Testis (tissue), 3 donors: Measurements from ENCODE around the gene SASH1. TPM values are rescaled to one million over a fixed set of nuclear protein-coding genes. Genes with fewer than 3 reads are reported as not detected.

Experiments used
- DNase-seq: peaks from one replicate; pipeline ENCODE4 v3.0.0-alpha.2; 2019
- H3K27ac ChIP-seq, 2 donors: fragments of 200-600 bp; sonication (generic); one replicate each; pipeline ENCODE4 v1.5.1; 2019
- H3K27me3 ChIP-seq: fragments of 200-600 bp; sonication (generic); one replicate; pipeline ENCODE4 v1.5.1; 2019
- H3K36me3 ChIP-seq: fragments of 200-600 bp; sonication (generic); one replicate; pipeline ENCODE4 v1.5.1; 2017; ENCODE audit warnings: low read depth; ENCODE audit errors: missing control alignments
- H3K4me1 ChIP-seq: fragments of 200-600 bp; sonication (generic); one replicate; pipeline ENCODE4 v1.5.1; 2019
- H3K4me3 ChIP-seq, 2 donors: fragments of 200-600 bp; sonication (generic); one replicate each; pipeline ENCODE4 v1.5.1; 2017 to 2019
- H3K9me3 ChIP-seq: fragments of 200-600 bp; sonication (generic); one replicate; pipeline ENCODE4 v1.5.1; 2017
- POLR2A ChIP-seq: fragments of 450-650 bp; IDR thresholded peaks from one replicate; pipeline ENCODE4 v1.6.1; 2017; ENCODE audit warnings: antibody characterized with exemption, mild to moderate bottlenecking, moderate library complexity
- WGBS, 2 donors: methylation state at CpG; one replicate each; pipeline ENCODE4 v1.1.5; 2018; 5-methylcytosine and 5-hydroxymethylcytosine counted together
- intact Hi-C: fragments of 100-400 bp; cut with DNase I; formaldehyde crosslinking; loops from one replicate; pipeline ENCODE4 v1.15.1; 2023; ENCODE audit warnings: low total_unique reads
- polyA plus RNA-seq: library from polyadenylated mRNA; stranded (reverse); fragments of 350-450 nt; fragmentation: Illumina TruSeq; extraction: RNeasy Lipid Tissue Mini Kit (QIAGEN cat#74804); gene quantifications from one replicate; pipeline ENCODE4 v1.2.3, GENCODE V29; 2014; ENCODE audit warnings: low read depth, low replicate concordance; ENCODE audit not compliant: insufficient read depth
- total RNA-seq, 2 donors: library from RNA; depleted of rRNA; stranded (reverse); fragments of >200 nt; gene quantifications; one replicate each; pipeline ENCODE4 v1.2.3, GENCODE V29; 2016
- TF ChIP-seq, protein P1 (sequence below), 3 experiments: fragments of 450-650 bp in 2 of 3; fragments of 200-600 bp in 1 of 3; sonication (generic) in 1 of 3; IDR thresholded peaks; one replicate each; pipeline ENCODE4 v1.5.1; 2016 to 2019; ENCODE audit warnings: antibody characterized with exemption in 3 of 3, mild to moderate bottlenecking in 2 of 3, moderate library complexity in 1 of 3

The SASH1 gene
- total and polyA plus RNA-seq, 3 donors from 2014 or later, result 12.1 to 42.1 (median 40.3) TPM

DNA sequence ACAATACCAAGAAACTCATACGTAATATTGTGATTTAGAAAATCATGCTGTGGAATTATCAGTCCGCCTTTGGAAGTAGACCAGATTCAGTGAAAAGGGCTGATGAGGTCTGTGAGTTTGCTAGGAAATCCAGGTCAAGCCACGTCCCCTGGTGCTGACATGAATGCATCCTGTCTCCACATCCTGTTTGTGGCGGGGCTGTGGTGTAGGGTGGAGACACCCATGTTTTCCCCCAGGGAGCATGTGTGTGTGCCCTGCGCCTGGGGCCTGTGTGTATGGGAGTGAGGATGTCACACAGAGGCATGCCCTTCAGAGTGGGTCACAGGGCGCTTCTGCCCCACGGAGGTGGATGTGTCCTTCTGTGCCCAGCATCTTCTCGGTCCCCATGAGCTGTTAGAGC is 109.1 kb downstream of the SASH1 start:
- no peak overlapping the region for H3K27ac ChIP-seq
- no peaks in the 10 kb centered on the region for H3K36me3 ChIP-seq
- intact Hi-C loops, result no loop called here
- no peak for DNase-seq
- 86 to 90% methylated on average over 4 to 7 of the region's 8 CpGs for WGBS, 2 donors
- H3K4me1 ChIP-seq, result no peaks in the 10 kb centered on the region
- no peaks in the 10 kb centered on the region for H3K9me3 ChIP-seq
- TF ChIP-seq POLR2A, result no peak
- TF ChIP-seq, protein P1, sequence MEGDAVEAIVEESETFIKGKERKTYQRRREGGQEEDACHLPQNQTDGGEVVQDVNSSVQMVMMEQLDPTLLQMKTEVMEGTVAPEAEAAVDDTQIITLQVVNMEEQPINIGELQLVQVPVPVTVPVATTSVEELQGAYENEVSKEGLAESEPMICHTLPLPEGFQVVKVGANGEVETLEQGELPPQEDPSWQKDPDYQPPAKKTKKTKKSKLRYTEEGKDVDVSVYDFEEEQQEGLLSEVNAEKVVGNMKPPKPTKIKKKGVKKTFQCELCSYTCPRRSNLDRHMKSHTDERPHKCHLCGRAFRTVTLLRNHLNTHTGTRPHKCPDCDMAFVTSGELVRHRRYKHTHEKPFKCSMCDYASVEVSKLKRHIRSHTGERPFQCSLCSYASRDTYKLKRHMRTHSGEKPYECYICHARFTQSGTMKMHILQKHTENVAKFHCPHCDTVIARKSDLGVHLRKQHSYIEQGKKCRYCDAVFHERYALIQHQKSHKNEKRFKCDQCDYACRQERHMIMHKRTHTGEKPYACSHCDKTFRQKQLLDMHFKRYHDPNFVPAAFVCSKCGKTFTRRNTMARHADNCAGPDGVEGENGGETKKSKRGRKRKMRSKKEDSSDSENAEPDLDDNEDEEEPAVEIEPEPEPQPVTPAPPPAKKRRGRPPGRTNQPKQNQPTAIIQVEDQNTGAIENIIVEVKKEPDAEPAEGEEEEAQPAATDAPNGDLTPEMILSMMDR (IDR thresholded peaks at IDR 0.05), result no peak
- no peak overlapping the region for H3K4me3 ChIP-seq
- no peaks in the 10 kb centered on the region for H3K27me3 ChIP-seq

DNA sequence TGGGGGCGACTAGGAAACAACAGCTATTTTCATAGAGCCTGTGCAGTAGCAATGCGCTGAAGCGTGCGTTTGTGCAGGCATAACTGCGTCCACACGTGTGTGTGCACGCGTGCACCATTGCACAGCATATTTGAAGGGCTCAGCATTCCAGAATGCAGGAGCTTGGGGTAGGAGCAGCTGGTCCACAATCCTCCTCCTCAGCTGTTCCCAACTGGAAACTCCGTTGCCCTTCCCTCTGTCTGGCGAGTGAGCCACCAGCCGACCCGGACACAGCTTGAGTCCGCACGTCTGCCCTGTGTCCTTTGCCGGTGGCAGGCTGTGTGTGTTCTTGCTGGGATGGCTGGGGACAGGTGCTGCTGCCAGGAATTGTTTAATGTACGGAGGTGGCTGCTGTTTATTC is 110.2 kb downstream of the SASH1 start:
- 90 to 93% methylated on average over 16 of the region's 16 CpGs for WGBS, 2 donors
- no peak for DNase-seq
- intact Hi-C loops, result no loop called here
- Histone ChIP-seq H3K4me3 (no peak overlapping the region), H3K4me1 (no peaks in the 10 kb centered on the region), H3K9me3 (no peaks in the 10 kb centered on the region), H3K36me3 (no peaks in the 10 kb centered on the region), H3K27me3 (no peaks in the 10 kb centered on the region), H3K27ac (no peak overlapping the region)
- TF ChIP-seq, protein P1 (IDR thresholded peaks at IDR 0.05), result no peak
- TF ChIP-seq POLR2A, result no peak

DNA sequence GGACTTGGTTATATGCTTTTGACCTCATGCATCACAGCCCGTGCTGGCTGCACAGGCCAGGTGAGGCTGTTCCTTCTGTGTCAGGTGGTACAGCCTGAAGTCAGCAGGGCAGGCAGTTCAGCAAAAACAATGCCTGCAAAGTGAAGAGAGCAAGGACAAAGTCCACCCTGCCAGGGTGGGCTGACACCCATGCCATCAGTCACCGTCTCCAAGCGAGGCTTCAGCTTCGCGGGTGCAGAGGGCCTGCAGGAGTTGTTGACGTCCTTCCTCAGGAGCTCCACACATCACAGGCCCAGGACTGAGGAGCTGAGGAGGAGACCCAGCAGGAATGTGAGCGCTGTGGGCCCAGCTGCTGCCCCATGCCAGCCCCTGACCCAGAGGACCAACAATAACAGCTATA is 111.3 kb downstream of the SASH1 start:
- DNase-seq, result no peak
- H3K27me3 ChIP-seq, result no peaks in the 10 kb centered on the region
- H3K4me3 ChIP-seq, result no peak overlapping the region
- 95 to 97% methylated on average over 2 to 7 of the region's 7 CpGs for WGBS, 2 donors
- TF ChIP-seq, protein P1 (IDR thresholded peaks at IDR 0.05), result no peak
- no peak for TF ChIP-seq POLR2A
- intact Hi-C loops, result no loop called here
- no peak overlapping the region for H3K27ac ChIP-seq
- H3K4me1 ChIP-seq, result no peaks in the 10 kb centered on the region
- H3K9me3 ChIP-seq, result no peaks in the 10 kb centered on the region
- no peaks in the 10 kb centered on the region for H3K36me3 ChIP-seq

DNA sequence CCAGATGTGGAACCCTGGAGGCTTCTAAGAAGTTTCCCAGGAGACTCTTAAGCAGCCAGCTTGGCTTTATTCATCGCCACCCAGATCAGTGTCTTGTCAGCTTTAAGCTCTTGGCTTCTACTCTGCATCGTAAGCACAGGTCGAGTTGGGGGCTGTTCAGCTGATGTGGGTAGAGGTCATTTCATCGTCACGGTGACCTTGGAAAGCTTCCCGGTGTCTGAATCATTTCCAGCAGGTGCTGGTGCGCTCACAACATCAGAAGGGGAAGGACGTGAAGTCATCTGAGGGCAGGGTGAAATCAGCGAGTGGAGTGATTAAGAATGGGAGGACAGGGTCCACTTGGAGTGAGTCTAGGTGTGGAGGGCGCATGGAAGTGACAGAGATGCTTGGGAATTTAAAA is 112.6 kb downstream of the SASH1 start:
- WGBS, 2 donors, result 69 to 74% methylated on average over 10 of the region's 10 CpGs
- intact Hi-C loops, result no loop called here

More for the DNA sequence above, 112.6 kb downstream of the SASH1 start:
- TF ChIP-seq, protein P1 (IDR thresholded peaks at IDR 0.05), result no peak
- no peak for TF ChIP-seq POLR2A
- no peak overlapping the region for H3K27ac ChIP-seq
- no peak for DNase-seq
- no peaks in the 10 kb centered on the region for H3K9me3 ChIP-seq
- H3K4me3 ChIP-seq, result no peak overlapping the region
- no peaks in the 10 kb centered on the region for H3K27me3 ChIP-seq
- no peaks in the 10 kb centered on the region for H3K36me3 ChIP-seq
- no peaks in the 10 kb centered on the region for H3K4me1 ChIP-seq
